HG03460 (cell line): ENCODE data around the gene LRRC8D.

Experiments
- ATAC-seq: cut with Tn5 transposase; IDR thresholded peaks from one replicate; pipeline ENCODE4 v1.9.1; 2021; ENCODE audit not compliant: unreplicated experiment

LRRC8D gene

GRCh38 chr1:89890085-89890752, 69.4 kb downstream of the LRRC8D start:
- ATAC-seq = no peak

- no peak for ATAC-seq
Measured at GRCh38 chr1:89892816-89893215, 72.0 kb downstream of the LRRC8D start.

GRCh38 chr1:89894210-89895201, 73.7 kb downstream of the LRRC8D start:
- no peak for ATAC-seq

GRCh38 chr1:89896105-89896942, 75.5 kb downstream of the LRRC8D start:
- ATAC-seq = no peak

- no peak for ATAC-seq
Measured at GRCh38 chr1:89897347-89898133, 76.7 kb downstream of the LRRC8D start.

GRCh38 chr1:89898150-89898549, 77.3 kb downstream of the LRRC8D start:
- no peak for ATAC-seq

- ATAC-seq = no peak
Measured at GRCh38 chr1:89898695-89899470, 78.1 kb downstream of the LRRC8D start.

GRCh38 chr1:89900323-89900722, 79.5 kb downstream of the LRRC8D start:
- no peak for ATAC-seq

GRCh38 chr1:89900791-89901708, 80.2 kb downstream of the LRRC8D start:
- ATAC-seq = no peak

GRCh38 chr1:89901957-89902669, 81.3 kb downstream of the LRRC8D start:
- ATAC-seq = no peak

GRCh38 chr1:89903550-89903949, 82.7 kb downstream of the LRRC8D start:
- no peak for ATAC-seq

GRCh38 chr1:89904219-89904980, 83.6 kb downstream of the LRRC8D start:
- no peak for ATAC-seq

- no peak for ATAC-seq
Measured at GRCh38 chr1:89905395-89906058, 84.7 kb downstream of the LRRC8D start.

GRCh38 chr1:89906088-89906487, 85.3 kb downstream of the LRRC8D start:
- ATAC-seq = no peak

GRCh38 chr1:89907727-89908212, 86.9 kb downstream of the LRRC8D start:
- no peak for ATAC-seq

GRCh38 chr1:89908273-89908671, 87.4 kb downstream of the LRRC8D start:
- ATAC-seq = no peak
